Measurements from ENCODE around the gene CCDC152. TPM values are rescaled to one million over a fixed set of nuclear protein-coding genes. Genes with fewer than 3 reads are reported as not detected.
"Not testable (repeated sequence)": the region's sequence is repeated elsewhere in the genome, so short reads cannot be mapped to it uniquely, and the experiment has no call there.

Gene CCDC152
- total RNA-seq, 1 experiment from 2014 or later = 0.26 TPM

- H3K79me2 ChIP-seq (ENCODE audit: low read depth) = no peaks in the 10 kb centered on the region
- no TSS peak for BruUV-seq (replicated peaks)
- POLR2A ChIA-PET (ENCODE audit: unreplicated experiment) = no interaction called here
- H3F3A ChIP-seq (ENCODE audit: insufficient read depth, low read depth) = no peaks in the 10 kb centered on the region
- no peaks in the 10 kb centered on the region for H3K27me3 ChIP-seq (ENCODE audit: insufficient read depth, low read depth)
- H3K36me3 ChIP-seq (ENCODE audit: low read depth) = no peaks in the 10 kb centered on the region
- H3K4me3 ChIP-seq = no peak overlapping the region
- H3K4me2 ChIP-seq = no peak overlapping the region
- DNase-seq = no peak
- no peak overlapping the region for H2AFZ ChIP-seq
- H3K4me1 ChIP-seq (replicated peaks; ENCODE audit: insufficient read depth) = no peaks in the 10 kb centered on the region
- CTCF ChIA-PET = no interaction called here
- intact Hi-C loops (cut with micrococcal nuclease; ENCODE audit: unreplicated experiment) = loop anchor here (5.0 kb wide), 1 partner anchor 87 kb away; no protein-coding TSS in a partner anchor
- H4K20me1 ChIP-seq (ENCODE audit: insufficient read depth) = no peaks in the 10 kb centered on the region
- TF ChIP-seq CTCF (conservative IDR thresholded peaks at IDR 0.05) = no peak
- no peak for TF ChIP-seq EZH2 (IDR thresholded peaks at IDR 0.05; ENCODE audit: low read depth)
- H3K9me2 ChIP-seq (ENCODE audit: insufficient read depth) = no peaks in the 10 kb centered on the region
- no peaks in the 10 kb centered on the region for H3K9me3 ChIP-seq (ENCODE audit: insufficient read depth, low read depth)
- no peak overlapping the region for H3K27ac ChIP-seq
Measured at GRCh38 chr5:42719034-42719433, 37.6 kb upstream of the CCDC152 start.

GRCh38 chr5:42720251-42720650, 36.4 kb upstream of the CCDC152 start:
- TF ChIP-seq CTCF (conservative IDR thresholded peaks at IDR 0.05) (no peak), EZH2 (IDR thresholded peaks at IDR 0.05; ENCODE audit: low read depth) (no peak)
- Histone ChIP-seq H3K4me2 (no peak overlapping the region), H3K9me2 (ENCODE audit: insufficient read depth) (no peaks in the 10 kb centered on the region), H3K27me3 (ENCODE audit: insufficient read depth, low read depth) (no peaks in the 10 kb centered on the region), H4K20me1 (ENCODE audit: insufficient read depth) (no peaks in the 10 kb centered on the region), H3K36me3 (ENCODE audit: low read depth) (no peaks in the 10 kb centered on the region), H3K79me2 (ENCODE audit: low read depth) (no peaks in the 10 kb centered on the region), H3K4me1 (replicated peaks; ENCODE audit: insufficient read depth) (no peaks in the 10 kb centered on the region), H3K9me3 (ENCODE audit: insufficient read depth, low read depth) (no peaks in the 10 kb centered on the region), H3K4me3 (no peak overlapping the region), H3F3A (ENCODE audit: insufficient read depth, low read depth) (no peaks in the 10 kb centered on the region), H2AFZ (no peak overlapping the region), H3K27ac (no peak overlapping the region)
- POLR2A ChIA-PET (ENCODE audit: unreplicated experiment) = interaction anchor here (0.5 kb wide), 1 partner anchor 460 kb away, joined by 4 read pairs; no protein-coding TSS in a partner anchor
- intact Hi-C loops (cut with micrococcal nuclease; ENCODE audit: unreplicated experiment) = no loop called here
- no TSS peak for BruUV-seq (replicated peaks)
- no peak for DNase-seq
- CTCF ChIA-PET = no interaction called here

GRCh38 chr5:42721484-42721883, 35.1 kb upstream of the CCDC152 start:
- POLR2A ChIA-PET (ENCODE audit: unreplicated experiment) = interaction anchor here (0.6 kb wide), 1 partner anchor 35 kb away, joined by 6 read pairs; no protein-coding TSS in a partner anchor
- BruUV-seq (replicated peaks) = no TSS peak
- CTCF ChIA-PET = no interaction called here

GRCh38 chr5:42734531-42735058, 22.0 kb upstream of the CCDC152 start:
- H3K36me3 ChIP-seq (ENCODE audit: low read depth); H3K79me2 ChIP-seq (ENCODE audit: low read depth); H2AFZ ChIP-seq; POLR2A ChIA-PET (ENCODE audit: unreplicated experiment); CTCF ChIA-PET; H3K9me3 ChIP-seq (ENCODE audit: insufficient read depth, low read depth); H3K4me1 ChIP-seq (replicated peaks; ENCODE audit: insufficient read depth); DNase-seq; intact Hi-C loops (cut with micrococcal nuclease; ENCODE audit: unreplicated experiment); H3K27ac ChIP-seq; H3K27me3 ChIP-seq (ENCODE audit: insufficient read depth, low read depth); H3K4me2 ChIP-seq; H3K4me3 ChIP-seq; BruUV-seq (replicated peaks); H3K9me2 ChIP-seq (ENCODE audit: insufficient read depth); H4K20me1 ChIP-seq (ENCODE audit: insufficient read depth); H3F3A ChIP-seq (ENCODE audit: insufficient read depth, low read depth): not testable (repeated sequence)

More at GRCh38 chr5:42721484-42721883, 35.1 kb upstream of the CCDC152 start:
- H4K20me1 ChIP-seq (ENCODE audit: insufficient read depth) = no peaks in the 10 kb centered on the region
- H3K9me2 ChIP-seq (ENCODE audit: insufficient read depth) = no peaks in the 10 kb centered on the region
- H3K27ac ChIP-seq = no peak overlapping the region
- H3F3A ChIP-seq (ENCODE audit: insufficient read depth, low read depth) = no peaks in the 10 kb centered on the region
- H3K4me2 ChIP-seq = no peak overlapping the region
- no peaks in the 10 kb centered on the region for H3K27me3 ChIP-seq (ENCODE audit: insufficient read depth, low read depth)
- no peak overlapping the region for H2AFZ ChIP-seq
- no peak overlapping the region for H3K4me3 ChIP-seq
- H3K4me1 ChIP-seq (replicated peaks; ENCODE audit: insufficient read depth) = no peaks in the 10 kb centered on the region
- intact Hi-C loops (cut with micrococcal nuclease; ENCODE audit: unreplicated experiment) = no loop called here
- DNase-seq = no peak
- TF ChIP-seq EZH2 (IDR thresholded peaks at IDR 0.05; ENCODE audit: low read depth) = no peak
- no peak for TF ChIP-seq CTCF (conservative IDR thresholded peaks at IDR 0.05)
- H3K9me3 ChIP-seq (ENCODE audit: insufficient read depth, low read depth) = no peaks in the 10 kb centered on the region
- no peaks in the 10 kb centered on the region for H3K36me3 ChIP-seq (ENCODE audit: low read depth)
- H3K79me2 ChIP-seq (ENCODE audit: low read depth) = no peaks in the 10 kb centered on the region
